Smooth muscle cell of the brain vasculature (primary cell): Measurements from ENCODE around the gene PROSER3.

Source experiments
- DNase-seq: peaks from one replicate; pipeline ENCODE4 v3.0.0-alpha.2; 2012; ENCODE audit warnings: low read depth, low spot score

PROSER3 gene

GRCh38 chr19:35757749-35758608 is at the start of gene PROSER3:
TSS of gene PROSER3 (plus strand) at chr19:35758176. CDS start at chr19:35758216, 40 bp downstream.
- peak; percentile 97 for DNase-seq

GRCh38 chr19:35708391-35708790 is 49.6 kb upstream of the PROSER3 start:
- DNase-seq = no peak

- no peak for DNase-seq
These were observed 46.9 kb upstream of the PROSER3 start for GRCh38 chr19:35710784-35711723.

- DNase-seq = no peak
These were observed 45.1 kb upstream of the PROSER3 start for GRCh38 chr19:35712567-35713505.

- no peak for DNase-seq
These were observed 44.5 kb upstream of the PROSER3 start for GRCh38 chr19:35713506-35713850.

- no peak for DNase-seq
These were observed 44.0 kb upstream of the PROSER3 start for GRCh38 chr19:35713904-35714495.

GRCh38 chr19:35714601-35715354 is 43.2 kb upstream of the PROSER3 start:
- no peak for DNase-seq

- no peak for DNase-seq
These were observed 42.6 kb upstream of the PROSER3 start for GRCh38 chr19:35715355-35715809.

- no peak for DNase-seq
These were observed 41.8 kb upstream of the PROSER3 start for GRCh38 chr19:35715981-35716800.

- peak; percentile 56 for DNase-seq
These were observed 40.9 kb upstream of the PROSER3 start for GRCh38 chr19:35716801-35717664.

- DNase-seq = peak; percentile 83
These were observed 40.2 kb upstream of the PROSER3 start, which contains the start of gene KMT2B for GRCh38 chr19:35717665-35718344. TSS of gene KMT2B (plus strand) at chr19:35718003. CDS start at chr19:35718019, 16 bp downstream.

GRCh38 chr19:35718345-35719041 is 39.5 kb upstream of the PROSER3 start:
- no peak for DNase-seq

- no peak for DNase-seq
These were observed 38.4 kb upstream of the PROSER3 start for GRCh38 chr19:35719402-35720162.

GRCh38 chr19:35720163-35720524 is 37.8 kb upstream of the PROSER3 start:
- DNase-seq = no peak

- no peak for DNase-seq
These were observed 37.3 kb upstream of the PROSER3 start for GRCh38 chr19:35720648-35721047.

- DNase-seq = no peak
These were observed 36.6 kb upstream of the PROSER3 start for GRCh38 chr19:35721374-35721773.
